GM15510 (cell line): Measurements from ENCODE around the gene MYLK.

Source experiments
- POLR2A ChIP-seq: IDR thresholded peaks from 3 replicates; pipeline ENCODE4 v1.6.1; 2011; ENCODE audit warnings: borderline replicate concordance; ENCODE audit not compliant: insufficient read length; ENCODE audit errors: extremely low read depth

The MYLK gene

DNA sequence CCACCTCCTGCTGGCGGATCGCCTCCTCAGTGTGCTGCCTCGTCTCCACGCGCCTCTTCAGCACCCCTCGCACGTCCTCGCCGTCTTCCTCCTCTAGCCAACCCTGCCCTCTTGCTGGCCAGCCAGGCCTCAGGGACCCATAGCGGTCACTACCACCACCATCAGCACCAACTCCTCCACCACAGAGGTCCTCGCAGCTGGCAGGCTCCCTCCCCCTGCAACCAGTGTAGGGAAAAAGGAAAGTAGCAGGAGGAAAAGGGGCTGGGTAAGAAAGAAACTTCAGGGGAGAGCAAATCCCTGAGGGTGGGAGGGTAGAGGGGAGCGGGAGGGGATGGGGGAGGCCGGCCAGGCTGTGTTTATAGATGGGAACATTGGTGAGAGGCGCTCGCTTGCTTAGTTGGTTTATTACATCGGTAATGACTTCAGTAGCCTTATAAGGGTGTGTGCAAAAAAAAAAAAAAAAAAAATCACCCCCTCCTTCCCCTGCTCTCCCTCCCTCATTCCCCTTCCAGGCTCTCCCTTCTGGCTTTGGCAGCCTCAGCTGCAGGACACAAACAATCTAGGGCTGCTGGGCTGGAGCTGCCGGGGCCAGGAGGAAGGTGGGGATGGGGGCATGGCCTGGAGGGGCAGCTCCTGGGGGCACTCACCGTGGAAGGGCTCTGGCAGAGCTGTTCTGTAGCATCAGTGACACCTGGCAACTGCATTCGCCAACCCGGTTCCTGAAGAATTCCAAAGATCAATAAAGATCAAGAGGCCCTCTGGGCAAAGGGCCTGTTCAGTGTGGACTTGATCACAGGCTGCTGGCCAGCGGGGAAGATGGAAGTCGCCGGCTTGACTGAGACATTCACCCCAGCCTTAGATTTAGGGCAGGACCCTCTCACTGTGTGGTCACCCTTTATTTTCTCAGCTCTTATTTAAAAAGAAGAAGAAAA lies 183.1 kb downstream of the MYLK start:
- TF ChIP-seq POLR2A: no peak

DNA sequence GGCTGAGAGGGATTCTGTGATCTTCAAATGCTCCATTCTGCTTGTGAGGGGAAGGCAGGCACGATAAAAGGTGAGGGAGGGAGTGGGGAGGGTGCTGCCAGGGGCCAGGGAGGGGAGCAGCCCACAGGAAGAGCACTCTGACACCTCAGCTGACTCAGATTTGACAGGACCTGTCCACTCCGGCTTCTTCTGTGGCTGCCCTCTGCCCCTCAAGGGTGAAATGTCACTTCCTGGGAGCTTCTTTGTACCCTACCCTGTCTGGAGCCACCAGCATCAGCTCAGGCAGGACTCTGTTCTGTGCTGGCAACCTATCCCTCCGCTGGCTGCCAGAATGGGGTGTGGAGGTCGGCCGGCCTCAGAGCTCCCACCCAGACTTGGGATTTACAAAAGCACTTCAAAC lies 185.3 kb downstream of the MYLK start:
- no peak for TF ChIP-seq POLR2A

- TF ChIP-seq POLR2A: no peak
These were observed 187.3 kb downstream of the MYLK start for GRCh38 chr3:123696808-123697207.

GRCh38 chr3:123695731-123696640 lies 188.1 kb downstream of the MYLK start:
- TF ChIP-seq POLR2A: no peak

GRCh38 chr3:123695152-123695551 lies 189.0 kb downstream of the MYLK start:
- no peak for TF ChIP-seq POLR2A

- no peak for TF ChIP-seq POLR2A
These were observed 189.6 kb downstream of the MYLK start for GRCh38 chr3:123694366-123695087.

- TF ChIP-seq POLR2A: no peak
These were observed 190.4 kb downstream of the MYLK start for GRCh38 chr3:123693584-123694190.

DNA sequence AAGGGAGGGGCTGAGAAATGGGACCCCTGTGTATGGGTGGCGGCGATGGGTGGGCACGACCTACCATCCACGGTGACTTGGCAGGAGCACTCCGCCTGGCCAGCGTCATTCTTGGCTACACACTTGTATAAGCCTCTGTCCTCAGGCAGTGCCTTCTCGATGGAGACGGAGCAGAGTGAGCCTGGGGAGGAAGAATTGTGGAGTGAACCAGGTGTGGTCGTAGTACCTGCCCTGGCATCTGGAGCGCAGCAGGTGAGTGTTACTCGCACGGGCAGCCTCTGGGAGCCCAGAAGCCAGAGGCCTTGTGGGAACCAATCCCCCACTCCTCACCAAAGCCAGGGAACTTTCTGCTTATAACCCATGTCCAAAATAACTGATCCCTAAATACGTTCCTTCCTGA lies 191.5 kb downstream of the MYLK start:
- no peak for TF ChIP-seq POLR2A

DNA sequence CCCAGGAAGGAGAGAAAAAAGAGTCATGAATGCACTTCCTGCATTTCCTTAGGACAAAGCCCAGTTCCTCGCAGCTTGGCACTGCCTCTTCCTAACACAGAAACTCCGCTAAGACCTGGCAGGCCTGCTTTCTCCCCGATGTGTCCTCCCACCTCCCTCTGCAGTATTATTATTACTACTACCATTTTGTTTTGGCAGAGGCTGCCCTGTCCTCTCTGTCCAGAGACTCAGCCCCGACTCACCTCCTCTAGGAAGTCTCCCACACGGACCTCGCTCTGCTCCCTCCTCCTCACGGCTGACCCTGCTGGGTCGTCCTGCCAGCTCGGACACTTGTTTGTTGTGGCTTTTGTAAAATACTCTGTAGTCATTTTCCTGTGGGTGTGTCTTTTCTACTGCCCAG lies 192.1 kb downstream of the MYLK start:
- no peak for TF ChIP-seq POLR2A

DNA sequence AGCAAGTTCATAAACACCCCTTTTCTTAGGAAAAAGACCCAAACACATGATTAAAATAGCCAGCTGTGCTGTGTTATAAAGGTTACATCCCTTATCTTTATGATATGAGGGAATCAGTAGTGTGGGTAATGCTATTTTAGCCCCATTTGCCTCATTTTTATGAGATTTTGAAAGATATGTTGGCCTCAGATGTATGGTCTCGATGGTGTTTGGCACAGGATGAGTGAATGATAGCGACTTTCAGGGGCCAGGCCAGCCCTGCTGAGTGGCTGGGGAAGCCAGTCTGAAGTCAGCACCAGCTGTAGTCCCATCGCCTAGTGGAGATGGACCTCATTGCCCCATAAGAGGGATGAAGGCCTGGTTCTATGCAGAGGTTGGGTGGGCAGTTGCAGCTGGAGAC lies 194.3 kb downstream of the MYLK start:
- TF ChIP-seq POLR2A: no peak

DNA sequence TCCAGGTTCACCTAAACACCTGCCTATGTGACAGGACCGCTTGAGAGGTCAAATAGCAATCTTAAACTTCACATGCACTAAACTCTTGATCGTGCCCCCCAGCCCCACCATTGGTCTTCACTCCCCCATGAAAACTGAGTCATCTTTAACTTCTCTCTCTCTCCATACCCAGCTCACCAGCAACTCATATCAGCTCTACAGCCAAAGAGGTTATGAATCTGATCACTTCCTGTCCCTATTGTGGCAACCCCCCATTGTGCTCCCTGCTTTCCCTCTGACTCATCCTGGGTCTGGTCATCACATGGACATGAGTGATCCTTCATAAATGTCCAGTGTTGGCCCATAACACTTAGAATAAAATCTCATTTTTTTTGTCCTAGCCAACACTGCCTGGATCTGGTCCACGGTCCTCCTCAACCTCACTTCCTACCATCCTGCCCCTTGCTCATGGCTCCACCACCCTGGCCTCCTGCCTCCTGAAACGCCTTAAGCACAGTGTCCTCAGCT lies 195.8 kb downstream of the MYLK start:
- TF ChIP-seq POLR2A: no peak

DNA sequence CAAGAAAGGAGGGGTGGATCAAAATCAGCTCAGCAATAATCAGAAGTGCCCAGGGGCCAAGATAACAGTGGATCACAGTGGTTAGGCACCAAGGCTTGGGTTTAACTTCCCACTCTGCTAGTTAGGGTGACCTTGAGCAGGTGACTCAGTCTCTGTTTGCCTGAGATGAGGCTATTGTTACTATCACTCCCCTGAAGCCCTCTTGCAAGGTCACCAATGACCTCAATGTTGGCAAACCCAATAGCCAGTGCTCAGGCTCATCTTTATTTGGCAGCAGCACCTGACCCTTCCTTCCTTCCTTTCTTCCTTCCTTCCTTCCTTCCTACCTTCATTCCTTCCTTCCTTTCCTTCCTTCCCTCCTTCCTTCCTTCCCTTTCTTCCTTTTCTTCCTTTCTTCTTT lies 196.8 kb downstream of the MYLK start:
- no peak for TF ChIP-seq POLR2A

GRCh38 chr3:123686251-123686650 lies 197.9 kb downstream of the MYLK start:
- TF ChIP-seq POLR2A: no peak

DNA sequence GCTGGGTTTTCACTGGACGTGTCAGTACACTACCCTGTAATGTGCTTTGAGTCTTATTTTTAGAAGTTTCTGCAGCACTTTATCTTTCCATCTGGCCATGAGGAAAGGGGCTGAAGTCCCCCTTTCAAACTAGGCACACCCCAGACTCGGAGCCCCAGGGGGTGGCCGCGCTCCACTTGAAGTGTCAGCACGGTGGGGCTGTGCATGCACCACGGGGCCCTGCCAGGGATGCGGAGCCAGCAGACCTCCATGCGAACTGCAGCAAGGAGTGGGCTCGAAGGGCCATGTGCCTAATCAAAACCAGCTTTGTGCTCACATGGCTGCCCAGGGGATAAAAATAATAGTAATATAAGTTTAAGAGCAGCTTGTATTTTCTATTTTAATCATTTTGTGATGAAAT lies 198.4 kb downstream of the MYLK start:
- no peak for TF ChIP-seq POLR2A
